GM18526 (cell line): ENCODE data around the gene FAM78A.

Experiments used
- POLR2A ChIP-seq: IDR thresholded peaks from 3 replicates; pipeline ENCODE4 v1.6.1; 2011; ENCODE audit not compliant: insufficient read length; ENCODE audit errors: extremely low read depth

Gene FAM78A

GRCh38 chr9:131307974-131308373 is 31.7 kb upstream of the FAM78A start:
- TF ChIP-seq POLR2A = no peak

DNA sequence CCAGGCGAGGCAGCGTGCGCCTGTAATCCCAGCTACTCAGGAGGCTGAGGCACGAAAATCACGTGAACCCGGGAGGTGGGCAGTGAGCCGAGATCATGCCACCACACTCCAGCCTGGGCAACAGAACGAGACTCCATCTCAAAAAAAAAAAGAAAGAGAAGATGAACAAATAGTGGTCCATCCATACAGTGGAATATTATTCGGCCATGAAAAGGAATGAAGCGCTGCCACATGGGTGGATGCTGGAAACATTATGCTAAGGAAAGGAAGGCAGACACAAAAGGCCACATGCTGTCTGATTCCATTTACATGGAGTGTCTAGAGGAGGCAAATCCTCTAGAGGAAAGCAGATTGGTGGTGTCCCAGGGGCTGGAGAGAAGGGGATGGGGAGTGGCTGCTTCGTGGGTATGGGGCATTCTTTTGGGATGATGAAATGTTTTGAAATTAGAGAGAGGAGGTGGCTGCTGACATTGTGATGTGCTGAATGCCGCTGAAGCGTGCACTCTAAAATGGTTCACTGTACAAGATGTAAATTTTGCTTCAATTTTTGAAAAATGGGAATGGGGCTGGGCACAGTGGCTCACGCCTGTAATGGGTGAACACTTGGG is 30.2 kb upstream of the FAM78A start:
- no peak for TF ChIP-seq POLR2A

- TF ChIP-seq POLR2A = no peak
These were observed 28.5 kb upstream of the FAM78A start for GRCh38 chr9:131304676-131305355.

DNA sequence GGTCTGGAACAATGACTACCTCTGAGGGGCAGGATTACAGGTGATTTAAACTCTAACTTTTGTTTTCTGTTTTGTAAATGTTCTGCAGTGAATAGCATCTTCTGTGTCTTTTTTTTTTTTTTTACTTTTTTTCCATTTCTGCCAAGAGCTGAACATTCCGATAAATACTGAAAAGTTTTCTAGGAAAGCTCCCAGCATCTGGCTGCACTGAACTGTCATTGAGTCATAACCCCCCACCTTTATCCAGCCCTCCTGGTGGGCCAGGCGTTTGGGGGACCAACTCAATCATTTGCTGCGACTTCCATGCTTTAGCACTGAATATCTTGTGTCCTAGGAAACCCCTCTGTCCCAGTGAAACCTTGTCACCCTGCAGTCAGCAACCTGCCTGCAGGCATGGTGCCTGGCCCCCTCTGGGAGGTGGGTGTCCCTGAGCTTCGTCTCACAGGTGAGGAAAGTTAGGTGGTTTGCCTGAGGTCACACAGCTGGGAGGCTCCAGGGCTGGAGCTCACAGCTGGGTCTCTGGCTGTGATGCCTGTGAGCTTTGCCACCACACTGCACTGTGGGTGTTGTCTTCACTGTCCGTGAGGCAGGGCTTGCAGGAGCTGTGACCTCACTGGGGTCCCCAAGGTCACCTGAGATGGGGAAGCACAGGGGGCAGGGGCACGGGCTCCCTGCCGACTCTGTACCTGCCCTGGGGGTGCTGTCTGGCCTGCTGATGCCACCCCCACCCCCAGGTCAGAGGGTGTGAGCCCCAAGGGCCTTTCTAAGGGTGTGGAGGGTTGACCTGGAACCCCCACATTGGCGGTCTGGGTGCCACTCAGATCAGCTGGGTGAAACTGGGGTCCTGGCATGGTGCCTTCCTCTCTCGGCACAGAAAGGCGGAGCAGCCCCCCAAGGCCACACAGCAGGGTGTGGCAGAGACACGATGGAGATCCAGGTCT is 27.3 kb upstream of the FAM78A start:
- no peak for TF ChIP-seq POLR2A

GRCh38 chr9:131302244-131303075 is 26.1 kb upstream of the FAM78A start:
- TF ChIP-seq POLR2A = no peak

- no peak for TF ChIP-seq POLR2A
These were observed 24.1 kb upstream of the FAM78A start for GRCh38 chr9:131300444-131300843.

DNA sequence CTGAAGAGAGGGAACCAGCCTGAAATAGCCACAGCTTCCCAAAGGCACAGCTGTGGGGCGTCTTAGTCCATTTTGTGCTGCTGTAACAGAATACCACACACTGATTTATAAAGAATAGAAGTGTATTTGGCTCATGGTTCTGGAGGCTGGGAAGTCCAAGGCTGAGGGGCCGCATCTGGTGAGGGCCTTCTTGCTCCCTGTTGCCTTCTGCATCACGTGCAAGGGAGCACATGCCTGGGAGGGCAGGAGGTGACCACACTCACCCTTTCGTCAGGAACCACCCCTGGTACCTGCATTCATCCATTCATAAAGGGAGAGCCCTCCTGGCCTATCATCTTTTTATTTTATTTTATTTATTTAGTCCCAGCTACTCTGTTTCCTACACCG is 23.6 kb upstream of the FAM78A start:
- TF ChIP-seq POLR2A = no peak

DNA sequence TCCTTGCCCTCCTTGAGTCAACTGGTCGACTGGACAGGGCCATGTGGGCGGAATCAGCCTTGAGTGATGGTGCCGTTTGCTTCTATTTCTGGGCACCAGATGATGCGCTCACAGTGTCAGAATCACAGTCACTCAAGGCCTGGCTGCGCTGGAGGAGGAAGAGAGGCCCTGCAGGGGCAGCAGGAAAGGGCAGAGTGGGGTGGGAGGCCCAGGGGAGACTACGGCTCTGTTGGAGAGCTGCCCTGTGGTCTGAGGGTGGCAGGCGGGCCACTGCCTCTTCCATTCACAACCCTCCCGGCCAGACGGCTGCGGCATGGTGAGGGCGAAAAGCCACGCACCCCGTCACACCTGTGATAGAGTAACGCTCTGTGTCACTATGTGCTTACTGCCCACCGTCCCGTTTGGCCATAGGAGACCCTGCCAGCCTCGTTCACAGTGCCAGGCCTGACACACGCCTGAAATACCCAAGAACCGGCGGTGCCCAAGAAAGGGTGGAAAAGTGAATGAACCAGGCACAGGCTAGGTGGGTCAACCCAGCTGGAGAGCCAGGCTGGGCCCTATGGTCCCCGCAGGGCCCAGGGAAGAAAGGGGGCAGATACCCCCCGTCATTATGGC is 23.1 kb upstream of the FAM78A start:
- no peak for TF ChIP-seq POLR2A

DNA sequence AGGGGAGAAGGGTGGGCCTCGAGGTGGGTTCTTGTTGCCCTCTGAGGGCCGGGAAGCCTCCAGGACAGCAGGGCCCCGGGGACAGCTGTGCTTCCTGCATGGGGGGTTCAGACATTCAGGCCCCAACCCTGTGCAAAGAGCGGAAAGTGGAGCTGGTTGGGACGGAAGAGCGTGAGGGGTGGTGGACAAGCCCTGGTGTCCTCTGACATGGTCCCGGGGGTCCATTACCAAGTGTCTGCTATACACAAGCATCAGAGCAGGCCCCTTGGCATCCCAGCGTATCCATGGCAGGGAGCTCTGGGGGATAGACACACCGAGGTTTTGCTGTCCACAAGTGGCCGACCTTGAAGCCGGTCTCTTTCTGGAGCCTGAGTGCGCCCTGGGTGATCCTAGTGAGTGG is 22.5 kb upstream of the FAM78A start:
- no peak for TF ChIP-seq POLR2A

DNA sequence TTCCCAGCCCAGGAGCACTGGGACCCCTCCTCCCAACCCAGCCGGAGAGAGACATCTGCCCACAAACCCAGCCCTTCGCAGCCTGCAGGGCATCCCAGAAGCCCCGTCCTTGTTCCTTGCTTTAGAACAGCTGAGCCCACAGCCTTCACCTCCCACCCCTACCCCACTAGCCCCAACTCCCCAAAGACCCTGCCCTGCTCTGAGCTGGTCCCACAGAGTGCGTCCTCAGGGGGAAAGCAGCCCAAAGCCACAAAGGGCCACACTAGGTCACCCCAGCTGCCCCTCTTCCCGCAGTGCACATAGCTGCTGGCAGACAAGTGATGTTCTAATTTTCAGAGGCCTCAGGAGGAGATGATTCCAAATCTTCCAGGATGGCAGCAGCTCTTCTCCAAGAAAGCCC is 22.0 kb upstream of the FAM78A start:
- no peak for TF ChIP-seq POLR2A

GRCh38 chr9:131297903-131298302 is 21.6 kb upstream of the FAM78A start:
- TF ChIP-seq POLR2A = no peak

- no peak for TF ChIP-seq POLR2A
These were observed 20.7 kb upstream of the FAM78A start for GRCh38 chr9:131296906-131297500.

DNA sequence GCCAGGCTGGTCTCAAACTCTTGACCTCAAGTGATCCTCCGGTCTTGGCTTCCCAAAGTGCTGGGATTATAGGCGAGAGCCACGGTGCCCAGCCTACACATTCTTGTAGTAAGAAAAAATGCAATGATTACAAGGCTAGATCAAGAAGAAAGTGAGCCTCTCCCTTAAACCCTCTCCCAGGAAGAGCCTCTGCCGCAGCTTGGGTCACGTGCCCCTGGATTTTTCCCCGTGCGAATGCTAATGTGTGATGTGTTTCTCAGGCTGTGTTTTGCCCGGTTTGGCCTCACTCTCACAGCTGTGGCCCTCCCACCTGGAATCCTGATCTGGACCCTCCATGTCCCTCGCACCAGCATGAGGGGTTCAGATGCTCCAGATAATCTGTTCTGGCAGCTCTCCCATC is 20.1 kb upstream of the FAM78A start:
- TF ChIP-seq POLR2A = no peak

DNA sequence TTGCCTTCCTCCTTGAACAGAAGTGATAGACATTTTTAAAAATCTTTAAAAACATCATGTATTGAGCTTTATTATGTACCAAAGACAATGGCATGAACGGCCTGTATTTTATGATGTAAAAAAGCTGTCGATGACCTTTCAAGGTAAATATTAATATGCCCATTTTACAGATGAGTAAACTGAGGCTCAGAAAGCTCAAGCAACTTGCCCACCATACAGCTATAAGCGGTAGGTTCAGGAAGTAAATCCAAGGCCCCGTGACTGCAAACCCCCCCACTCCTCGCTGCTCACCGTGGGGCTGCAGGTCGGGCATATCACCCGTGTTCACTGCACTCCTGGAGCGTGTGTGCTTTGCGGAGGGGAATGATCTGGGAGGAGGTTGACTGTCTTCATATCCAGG is 16.6 kb upstream of the FAM78A start:
- no peak for TF ChIP-seq POLR2A

GRCh38 chr9:131291795-131292315 is 15.5 kb upstream of the FAM78A start:
- no peak for TF ChIP-seq POLR2A
